Nucleus accumbens (tissue), 56 donors: ENCODE data around the gene LRRC37A3.
"Not testable (repeated sequence)": the region's sequence is repeated elsewhere in the genome, so short reads cannot be mapped to it uniquely, and the experiment has no call there.

Experiments used
- DNase-seq, 56 donors: peaks; one replicate each; lab custom pipeline; 2025; lab: John Stamatoyannopoulos, UW

Gene LRRC37A3

DNA sequence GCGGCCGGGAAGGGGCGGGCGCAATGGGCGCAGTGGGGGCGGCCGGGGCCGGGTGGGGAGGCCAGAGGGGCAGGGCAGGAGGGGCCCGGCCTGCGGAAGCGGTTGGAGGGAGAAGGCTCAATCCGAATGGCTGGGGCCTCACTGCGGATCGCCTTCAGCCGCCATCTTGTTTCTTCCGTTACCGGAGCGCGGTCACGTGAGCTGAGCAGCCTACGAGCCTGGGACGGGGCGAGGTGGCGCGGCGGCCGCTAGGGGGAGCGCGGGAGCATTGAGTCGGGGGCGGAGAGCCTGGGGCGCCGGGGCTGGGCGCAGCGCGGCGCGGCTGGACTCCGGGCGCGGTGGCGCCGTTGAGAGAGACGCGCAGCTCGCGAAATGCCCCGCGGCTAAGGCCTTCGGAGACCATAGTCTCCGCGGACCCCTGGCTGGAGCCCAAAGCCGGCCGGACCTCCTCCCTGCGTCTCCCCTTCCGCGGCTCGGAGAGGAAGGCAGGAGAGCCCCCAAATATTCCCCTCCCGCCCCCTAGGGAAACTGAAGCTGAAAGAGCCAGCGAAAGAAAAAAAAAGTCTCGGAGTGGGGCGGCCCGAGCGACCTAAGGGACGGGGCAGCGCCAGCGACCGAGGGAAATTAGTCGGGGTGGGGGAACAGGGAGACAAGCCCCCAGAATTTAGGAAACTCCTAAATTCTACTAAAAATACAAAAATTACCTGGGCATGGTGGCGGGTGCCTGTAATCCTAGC, at the start of gene LRRC37A3:
TSS of gene LRRC37A3 (minus strand) at position 190 of the 737 bp plus-strand sequence. CDS start 22,221 bp downstream, outside the sequence.
- DNase-seq, result peak; percentile 66 to 100 (median 98)

DNA sequence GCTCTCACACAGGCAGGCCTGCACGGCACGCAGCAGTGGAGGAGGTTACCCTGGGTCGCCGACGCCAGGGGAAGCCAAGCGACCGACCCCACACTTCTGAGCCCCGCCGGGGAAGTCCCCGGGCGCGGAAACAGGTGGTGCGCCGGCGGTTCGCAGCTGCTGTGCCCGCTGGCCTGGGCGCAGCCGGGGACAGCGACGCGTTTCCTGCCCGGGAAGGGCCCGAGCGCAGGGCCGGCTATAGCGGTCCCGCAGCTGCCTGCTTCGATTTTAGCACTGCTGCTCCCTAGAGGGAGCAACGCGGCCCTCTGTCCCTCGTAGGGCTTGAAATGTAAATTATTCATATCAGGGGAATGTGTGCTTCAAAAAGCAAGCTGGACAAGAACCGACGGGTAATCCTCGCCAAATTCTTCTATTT, 46.6 kb upstream of the LRRC37A3 start:
- DNase-seq, result peak in 38 of 56 donors; percentile 17 to 72 (median 35)

DNA sequence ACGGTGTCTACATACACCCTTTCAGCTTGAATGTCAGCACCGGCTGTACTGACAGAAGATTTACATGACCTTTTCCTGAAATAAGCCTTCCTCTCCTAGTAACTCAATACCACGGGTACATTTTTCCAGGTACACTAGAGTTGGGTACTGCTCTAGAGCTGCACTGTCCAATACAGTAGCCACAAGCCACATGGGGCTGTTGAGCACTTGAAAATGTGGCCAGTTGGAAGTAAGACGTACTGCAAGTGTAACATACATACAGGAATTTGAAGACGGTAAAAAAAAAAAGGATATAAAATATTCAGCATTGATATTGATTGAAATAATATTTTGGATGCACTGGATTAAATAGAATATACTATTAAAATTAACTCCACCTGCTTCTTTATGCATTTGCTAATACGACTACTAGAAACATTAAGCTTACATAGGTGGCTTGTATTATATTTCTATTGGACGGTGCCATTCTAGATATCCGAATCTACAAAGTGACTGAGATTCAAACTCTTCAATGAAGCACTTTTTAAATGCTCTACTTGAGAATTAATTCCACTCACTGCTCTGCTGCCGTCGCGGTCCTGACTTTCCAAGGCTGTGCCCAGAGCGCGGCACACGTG, 46.1 kb upstream of the LRRC37A3 start:
- not testable (repeated sequence) for DNase-seq

DNA sequence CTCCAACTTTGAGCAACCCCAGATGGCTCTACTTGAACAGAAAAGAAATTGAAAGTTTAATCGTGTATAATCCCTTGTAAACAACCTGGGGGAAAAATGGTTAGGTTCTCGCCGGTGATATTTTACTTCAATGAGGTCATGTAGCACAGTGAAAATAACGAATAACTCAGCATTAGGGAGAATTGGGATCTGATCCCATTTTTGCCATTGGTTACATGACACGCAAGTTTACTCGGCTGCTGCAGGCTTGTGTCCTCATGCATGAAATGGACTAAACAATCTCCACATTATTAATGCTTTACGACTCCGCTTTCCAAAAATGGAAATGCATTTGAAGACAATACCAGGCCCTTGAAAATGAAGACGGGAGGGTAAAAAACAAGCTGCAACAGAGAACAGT, 45.5 kb upstream of the LRRC37A3 start:
- no peak for DNase-seq

DNA sequence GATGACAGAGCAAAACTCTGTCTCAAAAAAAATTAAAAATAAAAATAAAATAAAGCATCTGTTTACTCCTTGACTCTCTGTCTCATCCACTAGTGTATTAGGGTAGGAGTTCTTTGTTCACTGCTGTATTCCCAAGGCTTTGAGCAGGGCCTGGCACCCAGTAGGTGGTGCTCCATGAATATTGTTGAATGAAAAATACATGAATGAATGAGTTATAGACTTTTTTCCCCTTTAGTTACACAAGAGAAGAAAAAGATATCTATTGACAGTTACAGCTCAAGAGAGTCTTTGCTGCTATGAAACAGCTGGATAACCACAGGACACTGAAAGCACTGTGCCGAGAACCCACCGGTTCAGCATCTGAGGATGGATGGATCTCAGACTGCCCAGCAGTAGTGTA, 44.5 kb upstream of the LRRC37A3 start:
- not testable (repeated sequence) for DNase-seq

DNA sequence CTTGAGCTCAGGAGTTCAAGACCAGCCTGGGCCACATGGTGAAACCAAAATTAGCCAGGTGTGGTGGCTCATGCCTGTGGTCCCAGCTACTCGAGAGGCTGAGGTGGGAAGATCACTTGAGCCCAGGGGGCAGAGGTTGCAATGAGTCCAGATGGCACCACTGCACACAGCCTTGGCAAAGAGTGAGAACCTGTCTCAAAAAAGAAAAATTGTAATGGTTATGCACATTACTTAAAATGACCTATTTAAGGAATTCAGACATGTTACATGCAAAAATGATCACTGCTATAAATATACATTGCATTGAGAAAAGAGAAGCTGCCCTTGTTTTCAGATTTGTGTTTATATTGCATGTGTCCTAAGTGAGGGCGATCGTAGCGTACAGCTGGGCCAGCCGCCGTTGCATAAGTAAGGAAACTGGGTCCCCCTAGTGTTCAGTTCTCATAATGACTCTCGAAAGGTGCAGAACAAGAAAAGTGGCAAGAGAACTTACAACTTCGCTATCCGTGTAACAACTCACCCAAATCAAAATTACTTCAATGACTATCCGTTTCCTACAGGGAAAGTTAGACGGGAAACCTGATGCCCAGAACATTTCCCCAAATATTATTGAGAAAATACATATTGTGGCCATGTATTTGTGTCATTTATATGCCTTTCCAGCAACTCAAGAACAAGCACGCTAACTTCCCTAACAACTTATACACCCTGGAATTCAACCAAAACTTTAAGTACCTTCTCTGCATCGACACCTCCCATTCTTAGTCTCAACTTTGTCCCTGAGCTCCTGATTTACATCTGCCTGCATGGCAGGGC, 42.5 kb upstream of the LRRC37A3 start:
- DNase-seq, result peak in 22 of 56 donors; percentile 3 to 69 (median 20)

DNA sequence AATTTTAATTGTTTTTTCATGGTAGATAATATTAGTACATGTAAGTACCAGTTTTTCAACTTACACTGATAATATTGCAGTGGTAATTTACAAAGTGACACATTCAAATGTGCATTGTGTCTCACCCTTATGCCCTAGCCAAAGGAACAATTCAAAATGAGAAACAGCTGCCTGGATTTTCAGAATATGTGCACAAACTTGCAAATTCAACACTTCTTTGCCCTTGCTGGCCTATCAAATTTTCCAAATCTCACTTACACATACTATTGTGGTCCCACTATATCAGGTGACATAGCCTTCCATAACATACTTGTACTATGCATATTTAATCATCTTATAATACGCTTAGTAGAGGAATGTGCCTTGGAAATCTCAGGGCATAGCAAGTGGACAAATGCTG, 32.6 kb upstream of the LRRC37A3 start:
- no peak for DNase-seq

DNA sequence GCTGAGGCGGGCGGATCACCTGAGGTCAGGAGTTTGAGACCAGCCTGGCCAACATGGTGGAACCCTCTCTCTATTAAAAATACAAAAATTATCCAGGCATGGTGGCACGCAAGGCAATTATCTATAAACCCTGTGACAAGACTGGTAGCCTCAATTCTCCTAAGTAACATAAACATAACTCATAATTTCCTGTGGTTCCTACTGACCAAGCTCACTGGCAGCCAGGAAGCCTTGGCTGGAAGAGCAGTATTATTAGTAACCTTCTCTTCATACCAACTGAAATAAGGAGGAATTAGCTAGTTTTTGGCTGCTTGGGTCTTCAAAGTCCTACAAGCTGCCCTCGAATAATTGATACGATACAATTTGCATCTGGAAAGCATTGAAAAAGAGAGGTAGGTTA, 31.6 kb upstream of the LRRC37A3 start:
- DNase-seq, result no peak

DNA sequence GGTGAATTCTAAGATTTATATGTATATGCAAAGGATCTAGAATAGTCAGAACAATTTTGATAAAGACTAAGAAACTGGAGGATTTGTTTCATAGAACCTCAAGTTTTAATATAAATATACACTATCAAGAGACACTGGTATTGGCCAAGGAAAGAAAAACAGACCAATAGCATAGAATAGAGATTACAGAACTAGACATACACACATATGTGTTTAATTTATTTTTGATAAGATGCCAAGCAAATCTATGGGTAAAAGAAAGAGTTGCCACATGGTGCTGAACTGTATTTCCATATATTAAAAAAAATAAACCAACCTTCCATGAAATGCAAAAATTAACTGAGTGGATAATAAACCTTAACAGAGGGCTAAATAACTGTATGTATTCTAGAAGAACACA, 27.9 kb upstream of the LRRC37A3 start:
- DNase-seq, result no peak

DNA sequence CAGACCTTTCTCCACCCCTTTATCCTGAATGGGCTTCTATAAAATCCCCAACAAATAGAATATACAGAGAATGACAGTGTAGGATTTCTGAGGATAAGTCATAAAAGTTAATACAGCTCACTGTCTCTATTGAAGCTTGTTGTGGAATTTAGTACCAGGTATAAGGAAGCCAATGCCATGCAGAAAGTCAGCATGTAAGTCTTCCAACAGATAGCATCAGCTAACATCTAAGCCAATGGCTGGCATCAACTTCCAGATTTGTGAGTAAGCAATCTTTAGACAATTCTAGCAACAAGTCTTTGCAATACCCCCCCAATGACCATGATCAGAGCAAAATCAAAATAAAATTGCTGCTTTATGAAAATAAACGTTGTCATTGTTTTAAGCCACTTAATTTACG, 22.5 kb upstream of the LRRC37A3 start:
- DNase-seq, result no peak

DNA sequence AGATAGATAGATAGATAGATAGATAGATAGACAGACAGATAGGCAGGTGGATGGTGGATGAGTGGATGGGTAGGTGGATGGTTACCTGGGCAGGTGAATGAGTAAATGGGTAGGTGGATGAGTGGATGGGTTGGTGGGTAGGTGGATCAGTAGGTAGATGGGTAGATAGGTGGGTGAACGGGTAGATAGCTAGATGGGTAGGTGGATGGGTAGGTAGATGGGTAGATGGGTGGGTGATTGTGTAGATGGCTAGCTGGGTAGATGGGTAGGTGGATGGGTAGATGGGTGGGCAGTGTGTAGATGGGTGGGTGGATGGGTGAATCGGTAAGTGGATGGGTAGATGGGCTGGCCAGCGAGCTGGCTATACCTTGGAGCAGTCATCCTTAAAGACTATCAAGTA, 21.8 kb upstream of the LRRC37A3 start:
- no peak for DNase-seq

DNA sequence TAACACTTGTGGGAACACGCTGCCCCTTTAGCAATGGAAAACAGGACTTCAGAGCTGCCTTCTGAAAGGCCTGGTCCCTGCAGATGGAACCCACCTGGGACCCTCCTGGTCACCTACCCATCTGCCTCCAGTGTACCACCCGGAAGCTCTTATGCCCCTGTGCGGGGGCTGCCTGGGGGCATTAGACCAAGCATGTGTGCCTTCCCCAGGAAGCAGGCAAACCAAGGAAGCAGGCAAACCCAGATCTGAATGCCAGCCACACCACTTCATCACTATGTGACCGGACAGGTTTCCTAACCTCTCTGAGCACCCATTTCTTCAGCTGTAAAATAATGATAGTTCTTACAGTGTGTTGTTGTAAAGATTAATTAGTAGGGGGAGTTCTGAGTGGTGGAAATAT, 20.8 kb upstream of the LRRC37A3 start:
- no peak for DNase-seq

DNA sequence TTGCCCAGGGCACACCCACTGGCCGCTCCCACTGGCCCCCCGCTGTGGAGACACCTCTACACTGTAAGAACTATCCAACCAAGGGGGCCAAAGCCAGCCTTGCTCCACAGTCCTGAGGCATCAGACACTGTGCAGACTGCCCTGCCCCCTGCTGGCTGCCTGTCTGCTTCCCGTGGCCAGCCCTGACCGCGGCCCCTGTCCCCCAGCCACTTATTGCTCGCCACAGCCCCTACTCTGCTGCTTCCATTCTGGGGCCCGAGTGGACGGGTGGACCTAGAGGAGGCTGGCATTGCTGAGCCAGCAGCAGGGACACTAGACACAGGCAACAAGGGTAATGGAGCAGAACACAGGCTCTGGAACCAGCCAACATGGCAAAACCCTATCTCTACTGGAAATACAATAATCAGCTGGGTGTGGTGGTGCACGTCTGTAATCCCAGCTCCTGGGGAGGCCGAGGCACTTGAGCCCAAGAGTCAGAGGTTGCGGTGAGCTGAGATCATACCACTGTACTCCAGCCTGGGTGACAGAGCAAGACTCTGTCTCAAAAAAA, 19.7 kb upstream of the LRRC37A3 start:
- peak in 14 of 56 donors; percentile 4 to 57 (median 14) for DNase-seq

DNA sequence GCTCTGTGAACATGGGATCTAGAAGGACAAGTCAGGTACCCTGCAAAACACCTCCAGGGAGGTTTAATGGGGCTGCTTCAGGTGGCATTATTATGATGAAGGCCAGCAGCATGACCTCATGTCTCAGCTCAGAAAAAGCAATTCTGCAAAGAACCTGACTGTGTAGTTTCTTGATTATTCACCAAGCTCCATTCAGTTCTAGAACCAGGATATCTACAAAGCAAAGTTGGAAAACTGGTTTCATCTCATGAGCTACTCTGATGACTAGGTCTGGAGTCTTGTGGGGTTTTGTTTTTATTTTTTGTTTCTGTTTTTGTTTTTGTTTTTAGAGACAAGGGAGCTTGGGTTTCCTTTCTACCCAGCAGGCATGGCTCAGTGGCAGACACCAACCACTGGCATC, 19.0 kb upstream of the LRRC37A3 start:
- no peak for DNase-seq

DNA sequence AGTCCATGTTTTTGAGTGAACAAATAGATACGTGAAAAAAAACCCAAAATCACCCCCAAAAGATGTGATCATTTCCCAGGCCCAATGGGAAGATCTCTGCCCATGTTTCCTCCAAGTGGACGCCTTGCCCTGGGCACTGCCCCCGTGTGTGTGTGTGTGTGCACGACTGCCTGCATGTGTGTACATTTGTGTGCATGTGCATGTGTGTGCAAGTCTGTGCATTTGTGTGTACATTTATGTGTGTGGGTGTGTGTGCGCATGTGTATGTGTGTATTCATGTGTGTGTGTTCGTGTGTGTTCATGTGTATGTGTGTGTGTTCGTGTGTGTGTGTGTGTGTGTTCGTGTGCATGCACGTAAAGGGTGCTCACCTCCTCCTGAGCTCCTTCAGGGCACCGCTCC, 16.8 kb upstream of the LRRC37A3 start:
- no peak for DNase-seq

DNA sequence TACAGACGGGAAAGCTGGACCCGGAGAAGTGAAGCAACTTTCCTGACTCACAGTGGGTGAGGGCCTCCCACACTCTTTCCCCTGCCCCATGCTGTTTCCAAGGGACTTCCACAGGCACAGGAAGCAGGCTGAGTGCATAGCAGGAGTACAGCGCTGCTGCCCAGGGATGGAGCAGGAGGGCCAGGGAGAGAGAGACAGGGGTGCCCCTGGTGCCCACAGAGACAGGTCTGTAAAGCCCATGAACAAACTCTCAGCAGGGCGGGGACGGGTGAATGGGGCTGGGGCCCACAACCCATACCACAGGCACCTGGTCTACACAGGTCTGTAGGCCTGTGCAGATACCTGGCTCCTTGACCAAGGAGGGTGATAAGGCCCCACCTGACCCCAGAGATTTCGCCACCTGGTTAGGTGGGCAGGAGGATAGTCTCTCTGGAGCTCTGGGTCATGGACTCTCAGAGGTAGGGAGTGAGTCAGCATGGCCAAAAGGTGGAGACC, 15.1 kb upstream of the LRRC37A3 start:
- DNase-seq, result not testable (repeated sequence)

DNA sequence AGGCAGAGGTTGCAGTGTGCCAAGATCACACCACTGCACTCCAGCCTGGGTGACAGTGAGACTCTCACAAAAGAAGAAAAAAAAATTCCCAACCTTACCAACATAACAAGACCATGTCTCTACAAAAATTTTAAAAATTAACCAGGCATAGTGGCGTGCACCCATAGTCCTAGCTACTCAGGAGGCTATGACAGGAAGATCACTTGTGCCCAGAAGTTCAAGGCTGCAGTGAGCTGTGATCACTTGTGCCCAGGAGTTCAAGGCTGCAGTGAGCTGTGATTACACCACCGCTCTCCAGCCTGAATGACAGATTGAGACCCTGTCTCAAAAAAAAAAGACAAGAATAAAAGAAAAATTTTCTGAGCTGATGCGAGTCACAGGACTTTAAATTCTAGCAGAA, 13.6 kb upstream of the LRRC37A3 start:
- DNase-seq, result not testable (repeated sequence)

DNA sequence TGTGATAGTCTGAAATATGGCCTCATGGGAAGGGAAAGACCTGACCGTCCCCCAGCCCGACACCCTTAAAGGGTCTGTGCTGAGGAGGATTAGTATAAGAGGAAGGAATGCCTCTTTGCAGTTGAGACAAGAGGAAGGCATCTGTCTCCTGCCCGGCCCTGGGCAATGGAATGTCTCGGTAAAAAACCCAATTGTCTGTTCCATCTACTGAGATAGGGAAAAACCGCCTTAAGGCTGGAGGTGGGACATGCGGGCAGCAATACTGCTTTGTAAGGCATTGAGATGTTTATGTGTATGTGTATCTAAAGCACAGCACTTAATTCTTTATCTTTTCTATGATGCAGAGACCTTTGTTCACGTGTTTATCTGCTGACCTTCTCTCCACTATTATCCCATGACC, 11.1 kb upstream of the LRRC37A3 start:
- DNase-seq, result not testable (repeated sequence)

DNA sequence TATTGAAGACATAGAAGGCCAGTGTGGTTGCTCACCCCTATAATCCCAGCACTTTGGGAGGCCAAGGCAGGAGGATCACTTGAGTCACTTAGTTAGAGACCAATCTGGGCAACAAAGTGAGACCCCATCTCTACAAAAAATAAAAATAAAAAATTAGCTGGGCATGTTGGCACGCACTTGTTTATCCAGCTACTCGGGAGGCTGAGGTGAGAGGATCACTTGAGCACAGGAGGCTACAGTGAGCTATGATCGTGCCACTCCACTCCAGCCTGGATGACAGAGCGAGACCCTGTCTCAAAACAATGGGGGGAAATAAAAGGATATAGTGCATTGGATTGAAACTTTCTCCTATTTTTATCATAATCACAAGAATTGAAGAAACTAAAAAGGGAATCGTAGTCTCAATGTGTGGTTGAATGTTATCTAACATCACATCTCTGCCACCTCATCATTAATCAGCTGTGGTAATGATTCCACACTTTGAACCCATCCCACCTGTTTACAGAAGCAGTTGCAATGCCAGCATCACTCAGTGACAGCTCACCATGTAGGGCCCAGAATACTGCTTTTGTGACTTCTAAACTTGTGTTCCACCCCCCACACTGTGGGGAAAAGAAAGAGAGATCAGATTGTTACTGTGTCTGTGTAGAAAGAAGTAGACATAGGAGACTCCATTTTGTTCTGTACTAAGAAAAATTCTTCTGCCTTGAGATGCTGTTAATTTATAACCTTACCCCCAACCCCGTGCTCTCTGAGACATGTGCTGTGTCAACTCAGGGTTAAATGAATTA, 10.3 kb upstream of the LRRC37A3 start:
- peak in 1 of 56 donors; percentile 9 for DNase-seq

DNA sequence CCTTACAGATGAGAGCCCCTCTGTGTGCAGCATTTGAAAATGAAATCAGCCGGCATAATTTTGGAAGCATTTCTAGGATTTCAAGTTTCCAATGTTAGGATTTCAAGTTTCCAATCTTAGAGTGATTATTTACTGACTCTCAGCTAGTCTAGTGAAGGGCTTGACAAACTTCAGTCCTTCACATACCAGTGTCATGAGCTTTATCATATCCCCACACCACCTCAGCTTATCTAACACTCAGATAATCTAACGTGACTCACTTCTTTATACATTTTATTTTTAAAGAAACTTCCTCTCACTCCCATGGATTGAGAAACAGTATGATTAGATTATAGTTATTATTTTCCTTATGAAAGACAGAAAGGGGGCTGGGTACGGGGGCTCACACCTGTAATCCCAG, 9.4 kb upstream of the LRRC37A3 start:
- DNase-seq, result not testable (repeated sequence)
